HuH-7.5 (cell line): ENCODE results near the gene GSG1L.

Experiments used
- DNase-seq: peaks from one replicate; pipeline ENCODE4 v3.0.0; 2011; ENCODE audit warnings: low spot score

The GSG1L gene

DNA sequence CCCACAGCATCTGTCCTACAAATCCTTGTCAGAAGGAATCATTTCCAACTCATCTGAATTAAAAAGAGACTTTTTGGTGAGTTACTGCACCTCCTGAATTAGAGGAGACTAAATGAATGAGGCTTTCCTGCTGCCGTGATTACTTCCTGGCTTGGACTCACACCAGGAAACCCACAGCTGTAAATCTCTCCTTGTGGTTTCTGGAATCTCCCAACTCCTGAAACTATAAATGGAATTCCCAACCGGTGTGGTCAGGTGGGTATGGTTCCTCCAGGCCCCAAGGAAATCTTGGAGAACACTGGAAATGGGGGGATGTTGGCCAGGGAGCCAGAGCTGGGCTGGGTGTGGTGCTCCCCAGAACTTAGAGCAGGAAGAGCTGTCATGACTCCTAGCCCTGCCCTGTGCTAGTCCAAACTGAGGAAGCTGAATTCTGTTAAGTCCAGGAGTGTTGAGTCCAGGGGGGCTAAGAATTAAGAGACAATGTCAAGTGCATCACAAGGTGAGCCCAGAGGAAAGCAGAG, 216.4 kb downstream of the GSG1L start:
- DNase-seq = no peak

DNA sequence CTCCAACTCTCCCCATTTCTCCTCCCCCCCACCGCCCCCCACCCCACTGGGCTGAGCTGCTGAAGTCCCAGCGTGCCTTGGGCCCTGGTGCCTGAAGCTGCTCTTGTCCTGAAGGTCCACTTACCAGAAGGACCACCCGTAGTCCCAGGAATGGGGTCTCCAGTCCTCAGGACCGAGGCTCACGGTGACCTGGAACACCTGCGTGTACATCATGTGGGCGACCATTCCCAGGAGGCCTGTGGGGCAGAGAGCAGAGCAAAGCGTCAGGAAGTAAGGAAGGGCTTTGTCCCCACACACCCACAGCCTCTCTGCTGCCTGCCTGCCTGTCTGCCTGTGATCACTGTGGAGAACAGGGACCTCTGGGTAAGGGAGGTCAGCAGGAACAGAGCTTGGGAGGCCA, 218.7 kb downstream of the GSG1L start:
- no peak for DNase-seq

DNA sequence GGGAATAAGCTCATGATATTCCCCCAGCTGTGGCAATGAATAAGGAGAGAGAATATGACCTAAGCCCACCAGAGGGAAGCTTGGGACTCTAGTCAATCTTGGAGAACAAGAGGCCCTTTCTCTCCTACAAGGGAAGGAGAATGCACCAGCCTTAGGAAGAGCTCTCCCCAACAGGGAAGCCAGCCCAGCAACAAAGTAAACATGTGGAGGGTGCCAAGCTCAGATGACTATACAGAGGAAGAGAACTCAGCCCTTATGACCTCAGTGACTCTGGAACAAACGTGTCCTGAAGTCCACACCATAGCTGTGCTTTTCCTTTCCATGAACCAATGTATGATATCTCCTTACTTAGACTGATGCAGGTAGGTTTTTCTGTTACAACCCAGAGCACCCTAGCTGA, 219.7 kb downstream of the GSG1L start:
- no peak for DNase-seq

DNA sequence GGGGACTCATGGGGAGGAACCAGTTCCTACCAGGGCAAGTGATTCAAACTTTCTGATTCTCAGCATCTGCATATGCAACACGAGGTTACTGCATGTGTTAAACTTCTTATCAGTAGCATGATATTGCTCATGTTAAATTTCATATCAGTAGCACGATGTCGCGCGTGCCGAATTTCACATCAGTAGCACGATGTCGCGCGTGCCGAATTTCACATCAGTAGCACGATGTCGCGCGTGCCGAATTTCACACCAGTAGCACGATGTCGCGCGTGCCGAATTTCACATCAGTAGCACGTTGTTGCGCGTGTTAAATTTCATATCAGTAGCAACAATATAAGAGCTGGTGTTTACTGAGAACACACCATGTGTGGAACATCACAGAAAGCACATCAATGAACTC, 221.6 kb downstream of the GSG1L start:
- DNase-seq = no peak

DNA sequence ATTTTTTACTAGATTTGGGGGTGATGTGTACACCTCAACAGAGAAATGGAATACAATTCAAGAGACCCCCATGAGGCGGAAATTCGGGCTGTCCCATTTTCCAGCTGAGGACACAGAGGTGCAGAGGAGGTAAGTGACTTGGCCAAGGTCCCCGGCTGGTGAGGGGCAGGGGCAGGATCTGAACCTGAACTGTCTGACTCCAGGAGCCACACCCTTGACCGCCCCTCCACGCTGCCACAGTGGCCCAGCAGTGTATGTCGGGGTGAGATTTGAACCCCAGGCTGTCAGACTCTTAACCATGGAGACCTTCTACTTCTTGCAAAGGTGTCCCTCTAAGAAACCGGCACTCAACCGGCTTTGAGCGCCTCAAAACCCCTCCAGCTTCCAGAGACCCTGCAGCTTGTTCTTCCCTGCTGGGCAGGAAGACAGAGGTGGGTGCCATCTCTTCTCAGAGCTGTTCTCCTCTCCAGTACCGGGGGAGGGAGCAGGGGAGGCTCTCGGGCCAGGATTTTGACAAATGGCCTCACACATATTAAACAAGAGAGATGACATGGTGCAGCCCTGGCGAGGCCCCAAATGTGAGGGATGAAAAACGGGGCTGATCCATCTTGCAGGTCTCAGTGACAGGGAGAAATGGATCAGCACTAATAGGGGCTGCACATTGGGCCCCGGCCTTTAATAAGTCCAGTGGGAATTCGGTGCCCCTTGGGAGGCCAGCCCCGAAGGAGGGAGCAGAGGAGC, 222.3 kb downstream of the GSG1L start:
- DNase-seq = no peak

DNA sequence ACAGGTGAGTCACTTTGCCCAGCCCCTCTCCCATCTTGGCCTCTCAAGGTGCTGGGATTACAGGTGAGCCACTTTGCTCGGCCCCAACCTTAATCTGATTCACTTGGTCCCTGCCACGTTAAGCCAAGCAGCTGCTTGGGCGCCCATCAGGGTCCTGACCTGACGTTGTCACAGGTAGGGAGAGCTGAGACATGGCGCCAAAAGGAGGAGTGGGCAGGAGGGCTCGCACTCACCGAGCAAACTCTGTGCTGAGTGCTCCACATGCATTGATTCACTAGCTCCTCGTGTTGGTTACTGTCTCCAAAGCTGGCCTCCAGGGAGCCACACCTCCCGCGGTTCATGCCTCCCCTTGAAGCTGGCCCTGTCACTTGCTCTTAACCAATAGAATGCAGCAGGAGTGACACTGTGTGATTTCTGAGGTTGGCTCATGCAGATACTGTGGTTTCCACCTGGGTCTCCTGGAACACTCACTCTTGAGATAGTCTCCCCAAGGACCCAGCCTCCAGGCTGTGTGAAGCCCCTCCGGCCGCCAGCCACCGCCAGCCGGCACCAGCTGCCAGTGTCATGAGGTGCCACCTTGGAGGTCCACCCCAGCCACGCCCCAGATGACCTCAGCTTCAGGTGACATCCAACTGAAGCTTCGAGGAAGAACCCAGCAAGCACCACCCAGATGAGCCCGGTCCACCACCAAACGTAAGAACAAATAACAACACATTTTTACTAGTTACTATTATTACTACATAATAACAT, 223.0 kb downstream of the GSG1L start:
- no peak for DNase-seq

DNA sequence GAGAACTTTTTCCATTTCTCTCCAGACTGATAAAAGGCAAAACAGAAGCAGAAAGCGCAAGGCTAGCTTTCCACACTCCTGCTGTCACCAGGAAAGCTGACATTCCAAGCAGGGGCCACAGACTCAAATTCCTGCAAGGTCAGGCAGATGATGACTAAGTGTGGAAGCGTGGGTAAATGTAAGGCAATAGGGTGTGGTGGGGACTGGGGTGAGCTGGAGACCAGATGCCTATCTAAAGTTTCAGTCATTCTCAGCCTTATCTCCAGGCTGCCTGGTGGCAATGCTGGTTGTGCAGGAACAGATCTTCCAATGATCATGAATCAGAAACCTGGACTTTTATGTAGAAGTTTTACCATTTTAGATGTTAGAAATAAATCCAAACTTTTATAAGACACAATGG, 224.1 kb downstream of the GSG1L start:
- no peak for DNase-seq

DNA sequence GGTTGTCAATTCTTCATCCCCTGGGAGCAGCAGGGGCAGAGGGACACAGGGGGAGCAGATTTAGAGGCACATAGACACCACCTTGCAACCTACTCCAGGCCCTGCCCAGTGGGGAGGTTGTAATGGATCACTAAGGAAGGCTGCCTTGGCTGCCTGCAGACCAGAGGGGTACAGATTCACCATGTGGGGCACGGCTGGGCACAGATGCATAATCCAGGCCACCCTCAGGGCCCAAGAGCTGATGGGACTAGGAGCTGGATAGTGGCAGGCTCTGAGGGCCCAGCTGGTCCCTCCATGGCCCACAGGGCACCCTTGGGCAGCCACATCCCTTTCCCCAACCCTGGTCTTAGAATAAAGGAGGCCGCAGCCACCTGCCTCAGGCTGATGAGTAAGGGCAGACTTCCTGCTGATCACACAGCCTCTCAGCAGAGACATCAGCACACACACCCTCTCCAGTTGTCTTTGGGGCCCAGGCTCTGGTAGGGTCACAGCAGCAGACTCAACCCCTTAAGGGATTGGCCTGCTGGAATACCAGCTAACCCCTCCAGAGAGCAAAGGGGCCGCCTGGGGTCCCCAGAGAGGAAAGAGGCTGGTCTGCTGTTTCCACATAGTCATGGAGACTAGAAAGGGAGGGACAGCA, 224.9 kb downstream of the GSG1L start:
- no peak for DNase-seq

DNA sequence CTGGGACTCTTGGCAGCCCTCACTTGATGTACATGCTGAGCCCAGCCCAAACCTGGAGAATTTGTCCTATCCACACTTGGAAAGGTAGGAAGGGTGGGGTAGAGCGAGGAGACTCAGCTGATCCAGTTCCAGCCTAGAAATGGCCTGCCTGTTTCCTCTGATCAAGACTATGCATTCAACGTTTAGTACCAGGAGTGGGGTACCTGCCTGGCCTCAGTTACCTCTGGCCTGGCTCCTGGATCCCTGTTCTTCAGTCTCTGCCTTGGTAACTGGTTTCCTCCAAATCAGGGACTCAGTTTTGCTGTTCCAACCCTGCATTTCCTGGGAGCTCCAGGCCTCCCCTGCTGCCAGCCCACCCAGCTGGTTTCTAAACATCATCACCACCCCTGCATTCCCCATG, 233.5 kb downstream of the GSG1L start:
- DNase-seq = no peak

DNA sequence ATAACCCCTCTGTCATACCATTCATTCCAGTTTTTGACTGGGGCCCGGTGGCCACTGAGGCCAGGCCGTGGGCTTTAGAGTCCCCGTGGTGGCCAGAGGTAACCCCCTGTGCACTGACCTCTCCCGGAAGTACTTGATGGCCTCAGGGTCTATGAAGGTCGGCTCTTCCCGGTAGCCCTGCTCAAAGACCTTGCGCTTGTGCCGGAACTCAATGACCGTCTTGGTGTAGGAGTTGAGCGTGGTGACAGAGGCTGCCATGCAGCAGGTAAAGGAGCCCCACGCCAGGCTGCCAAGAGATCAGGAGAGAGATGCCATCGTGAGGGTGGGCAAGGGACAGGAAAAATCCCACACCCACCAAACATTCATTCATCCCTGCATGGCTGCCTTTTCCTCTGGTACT, 234.8 kb downstream of the GSG1L start:
- DNase-seq = no peak

DNA sequence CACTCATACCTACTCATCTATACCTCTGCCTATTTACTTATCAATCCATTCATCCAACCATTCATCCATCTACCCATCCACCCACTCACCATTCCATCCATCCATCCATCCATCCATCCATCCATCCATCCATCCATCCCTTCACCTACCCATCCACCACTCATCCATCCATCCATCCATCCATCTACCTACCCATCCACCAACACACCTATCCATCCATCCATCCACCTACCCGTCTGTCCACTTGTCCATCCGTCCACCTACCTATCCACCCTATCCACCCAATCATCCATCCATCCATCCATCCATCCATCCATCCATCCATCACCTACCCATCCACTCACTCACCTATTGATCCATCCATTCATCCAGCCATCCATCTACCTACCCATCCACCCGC, 235.7 kb downstream of the GSG1L start:
- no peak for DNase-seq

DNA sequence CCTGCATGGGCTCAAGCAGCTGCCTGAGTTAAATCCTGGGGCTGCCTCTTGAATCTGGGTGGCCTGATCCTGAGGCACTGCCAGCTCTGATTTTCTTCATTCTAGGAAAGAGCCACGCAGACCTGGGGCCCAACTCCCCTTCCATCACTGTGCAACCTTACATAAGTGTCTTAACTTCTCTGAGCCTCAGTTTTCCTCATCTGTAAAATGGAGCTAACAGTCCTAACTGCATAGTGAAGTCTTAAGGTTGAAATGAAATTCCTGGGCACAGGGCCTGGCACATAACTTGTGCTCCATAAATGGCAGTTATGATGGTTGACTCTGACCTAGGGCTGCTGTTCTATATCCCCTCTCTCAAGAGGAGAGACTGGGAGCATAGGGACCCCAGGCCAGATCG, 236.6 kb downstream of the GSG1L start:
- no peak for DNase-seq

DNA sequence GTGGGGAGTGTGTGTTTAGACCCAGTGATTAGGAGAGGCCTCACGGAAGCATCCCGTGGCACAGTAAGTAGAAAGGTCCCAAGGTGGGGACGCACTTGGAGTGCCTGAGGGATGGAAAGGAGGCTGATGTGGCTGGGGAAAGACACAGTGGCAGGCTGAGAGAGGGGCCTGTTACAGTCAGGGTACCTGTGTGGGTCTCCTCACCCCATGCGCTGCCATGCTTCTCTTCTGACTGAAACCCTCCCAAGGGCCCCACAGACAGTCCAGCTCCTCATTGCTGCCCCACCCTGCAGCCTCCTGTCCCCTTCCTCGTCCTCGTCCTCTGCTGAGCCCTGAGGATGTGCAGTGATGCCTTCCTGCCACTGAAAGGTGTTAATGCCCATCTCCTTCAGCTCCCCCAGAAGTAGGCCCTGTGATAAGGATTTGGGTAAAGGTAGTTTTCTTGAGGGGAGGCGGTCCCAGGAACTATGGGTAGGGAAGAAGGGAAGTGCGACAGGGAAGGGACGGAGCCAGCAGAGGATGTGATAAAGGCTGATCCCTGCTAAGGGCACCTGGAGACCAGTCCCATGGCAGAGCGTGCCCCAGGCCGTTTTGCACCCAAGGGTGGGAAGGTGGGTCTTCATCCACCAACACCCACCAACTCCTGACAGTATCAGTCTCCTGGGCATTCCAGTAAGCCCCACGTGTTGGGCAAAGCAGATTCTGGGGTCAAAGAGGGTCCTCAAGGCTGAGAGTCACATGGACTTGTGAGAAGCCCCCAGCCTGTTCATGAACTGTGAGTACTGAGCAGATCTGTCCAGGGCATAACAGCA, 237.2 kb downstream of the GSG1L start:
- DNase-seq = no peak

DNA sequence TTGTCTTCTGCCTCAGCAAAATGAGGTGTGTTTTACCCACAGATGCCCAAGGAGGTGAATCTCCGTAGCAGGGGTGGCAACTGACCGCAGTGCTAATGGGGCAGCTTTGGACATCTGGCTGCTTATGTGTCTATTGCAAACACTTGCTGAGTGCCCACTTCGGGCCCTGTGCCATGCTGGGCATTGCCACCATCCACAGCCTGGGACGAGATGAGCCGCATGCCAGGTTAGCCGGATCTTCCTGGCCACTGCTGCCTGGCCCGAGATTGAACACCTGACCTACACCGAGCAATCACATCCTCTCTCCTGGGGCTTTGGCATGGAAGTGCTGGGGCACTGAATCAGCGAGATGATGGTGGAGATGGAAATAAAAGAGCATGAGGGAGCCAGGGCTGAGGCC, 238.7 kb downstream of the GSG1L start:
- DNase-seq = no peak

DNA sequence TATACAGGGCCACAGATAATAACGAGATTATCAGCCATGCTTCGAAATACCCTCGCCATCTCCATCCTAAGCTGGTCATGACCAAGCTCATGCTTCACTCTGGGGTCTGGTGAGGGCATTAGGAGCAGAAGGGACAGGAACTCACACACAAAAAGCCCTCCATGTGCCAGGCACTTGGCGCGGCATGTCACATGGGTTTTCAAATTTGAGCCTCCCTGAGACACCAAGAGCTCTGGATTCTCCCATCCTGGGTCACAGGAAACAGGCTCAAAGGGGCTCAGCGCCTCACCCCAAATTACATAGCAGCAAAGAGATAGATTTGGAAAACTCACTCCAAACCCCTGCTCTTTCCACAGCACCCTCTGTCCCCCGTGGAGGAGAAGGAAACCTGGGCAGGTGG, 239.5 kb downstream of the GSG1L start:
- DNase-seq = no peak

DNA sequence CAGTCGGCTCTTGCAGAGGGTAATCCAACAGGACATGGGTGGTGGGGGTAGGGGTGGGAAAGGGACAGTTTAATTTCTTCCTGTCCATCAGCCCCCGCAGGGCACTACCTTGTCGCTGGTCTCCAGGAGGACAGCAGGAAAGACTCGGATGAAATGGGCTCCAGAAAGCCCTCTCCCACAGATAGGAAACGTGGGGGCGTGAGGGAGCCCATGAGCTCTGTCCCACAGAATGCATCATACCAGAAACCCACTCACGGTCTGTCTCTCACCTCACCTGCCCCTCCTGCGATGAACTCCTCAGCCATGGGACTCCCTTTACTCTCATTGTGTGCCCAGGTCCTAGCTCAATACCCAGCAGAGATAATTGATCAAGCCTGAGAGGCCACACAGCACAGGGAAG, 240.1 kb downstream of the GSG1L start:
- no peak for DNase-seq

DNA sequence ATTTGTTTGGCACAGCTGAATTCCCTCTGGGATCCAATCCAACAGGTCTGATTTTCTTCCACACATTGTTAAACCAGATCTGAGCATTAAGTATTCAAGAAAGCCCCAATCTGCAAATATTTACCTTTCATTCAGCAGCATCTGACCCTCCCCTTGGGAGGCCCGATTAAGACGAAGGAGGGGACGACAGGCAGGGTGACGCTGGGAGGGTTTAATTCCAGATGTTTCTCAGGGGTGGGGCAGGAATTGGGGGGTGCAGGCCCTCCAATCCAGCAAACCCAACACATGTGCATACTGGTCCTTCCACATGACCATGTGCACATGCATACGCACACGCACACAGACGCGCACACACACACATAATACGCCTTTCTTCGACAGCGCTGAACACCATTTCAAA, 240.5 kb downstream of the GSG1L start:
- DNase-seq = no peak

DNA sequence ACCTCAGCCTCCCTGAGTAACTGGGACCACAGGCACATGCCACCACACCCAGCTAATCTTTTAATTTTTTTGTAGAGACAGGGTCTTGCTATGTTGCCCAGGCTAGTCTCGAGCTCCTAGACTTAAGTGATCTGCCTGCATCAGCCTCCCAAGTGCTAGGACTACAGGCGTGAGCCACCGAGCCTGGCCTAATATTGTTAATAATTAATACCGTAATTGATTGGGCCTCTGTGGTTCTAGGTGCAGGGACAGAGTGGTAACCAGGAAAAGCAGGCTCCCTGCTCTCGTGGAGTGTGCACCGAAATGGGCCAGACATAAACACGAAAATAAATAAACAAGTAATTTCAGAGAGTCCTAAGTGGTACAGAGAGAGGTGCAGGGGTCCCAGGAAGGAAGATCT, 241.0 kb downstream of the GSG1L start:
- DNase-seq = no peak

DNA sequence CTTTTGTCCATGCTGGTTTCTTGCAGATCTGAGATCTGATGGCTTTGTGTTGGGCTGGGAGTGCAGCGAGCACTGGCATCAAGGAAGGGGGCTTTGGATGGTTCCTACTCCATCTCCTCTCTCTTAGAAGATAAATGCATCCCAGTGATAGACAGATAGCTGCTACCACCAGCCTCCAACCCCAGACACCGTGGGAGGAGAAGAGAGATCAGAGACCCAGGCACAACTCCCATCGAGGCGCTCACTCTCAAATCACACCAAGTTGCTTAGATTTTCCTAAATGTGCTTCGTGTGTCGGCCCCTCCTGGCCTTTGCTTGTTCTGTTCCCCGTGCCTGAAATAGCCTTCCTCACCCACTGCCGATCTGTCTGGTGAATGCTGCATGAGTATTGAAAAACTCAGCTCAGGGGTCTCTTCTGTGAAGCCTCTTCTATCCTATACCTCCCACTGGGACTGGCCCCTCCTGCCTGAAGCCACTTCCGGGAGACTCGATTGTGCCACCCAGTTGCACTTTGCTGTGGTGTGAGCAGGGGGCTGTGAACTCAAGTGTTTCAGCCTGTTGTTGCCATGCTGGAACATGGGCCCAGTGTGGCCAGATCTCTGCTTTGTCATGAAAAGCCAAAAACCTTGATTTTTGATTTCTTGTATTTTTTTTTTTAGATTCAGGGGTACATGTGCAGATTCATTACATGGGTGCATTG, 242.7 kb downstream of the GSG1L start:
- DNase-seq = no peak

DNA sequence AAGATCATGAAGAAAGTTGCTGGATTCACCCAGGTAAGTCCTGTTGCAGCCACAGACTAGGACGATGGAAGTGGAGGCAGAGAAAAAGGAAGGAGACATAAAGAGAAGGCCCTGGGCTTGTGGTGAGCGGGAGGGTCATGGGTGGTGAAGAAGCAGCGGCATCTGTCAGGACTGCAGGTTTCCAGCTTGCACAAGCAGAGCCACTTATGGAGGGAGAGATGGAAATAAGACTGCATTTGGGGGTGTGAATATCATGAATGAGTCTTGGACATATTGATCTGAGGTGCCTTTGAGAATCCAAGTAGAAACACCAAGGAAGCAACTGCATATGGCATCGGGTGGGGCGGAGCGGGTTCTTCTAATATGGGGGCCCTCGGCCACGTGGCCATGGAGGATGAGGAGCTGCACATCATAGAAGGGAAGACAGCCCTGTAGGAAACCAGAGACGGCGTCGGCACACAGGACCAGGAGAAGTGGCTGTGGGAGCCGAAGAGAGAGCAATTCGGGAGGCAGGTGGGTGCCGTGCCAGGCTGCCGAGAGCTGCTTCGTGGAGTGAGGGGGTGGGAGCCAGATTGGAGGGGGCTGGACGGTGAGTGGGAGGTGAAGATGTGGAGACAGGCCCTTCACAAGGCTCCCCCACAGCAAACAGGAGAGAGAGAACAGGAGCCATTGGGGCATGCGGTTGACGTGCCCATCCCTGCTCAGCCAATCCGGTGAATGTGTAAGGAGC, 243.5 kb downstream of the GSG1L start:
- DNase-seq = no peak

DNA sequence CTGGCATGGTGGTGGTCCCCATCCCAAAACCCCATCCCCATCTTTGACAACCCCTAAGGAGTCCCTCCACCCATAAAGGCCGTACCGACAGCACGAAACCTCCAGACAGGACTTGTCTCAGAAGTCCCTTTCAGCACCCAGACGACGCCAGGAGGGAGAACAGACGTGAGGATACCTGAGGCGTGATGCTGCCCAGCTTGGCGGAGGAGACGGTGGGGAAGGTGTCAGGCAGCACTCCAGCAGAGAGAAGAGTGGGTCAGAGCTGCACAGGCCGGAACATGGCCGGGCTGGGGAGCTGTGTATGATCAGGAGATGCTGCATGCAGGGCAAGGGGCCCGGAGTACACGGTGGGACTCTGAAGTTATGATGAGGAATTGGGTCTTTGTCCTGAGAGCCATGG, 244.2 kb downstream of the GSG1L start:
- no peak for DNase-seq
